NCI-H2227 (cell line): ENCODE measurements around the gene PRKCH.
"Not testable (repeated sequence)": the region's sequence is repeated elsewhere in the genome, so short reads cannot be mapped to it uniquely, and the experiment has no call there.

Source experiments
- DNase-seq: peaks from one replicate; lab custom pipeline; 2025; ENCODE audit not compliant: unreplicated experiment; lab: John Stamatoyannopoulos, UW

Gene PRKCH

DNA sequence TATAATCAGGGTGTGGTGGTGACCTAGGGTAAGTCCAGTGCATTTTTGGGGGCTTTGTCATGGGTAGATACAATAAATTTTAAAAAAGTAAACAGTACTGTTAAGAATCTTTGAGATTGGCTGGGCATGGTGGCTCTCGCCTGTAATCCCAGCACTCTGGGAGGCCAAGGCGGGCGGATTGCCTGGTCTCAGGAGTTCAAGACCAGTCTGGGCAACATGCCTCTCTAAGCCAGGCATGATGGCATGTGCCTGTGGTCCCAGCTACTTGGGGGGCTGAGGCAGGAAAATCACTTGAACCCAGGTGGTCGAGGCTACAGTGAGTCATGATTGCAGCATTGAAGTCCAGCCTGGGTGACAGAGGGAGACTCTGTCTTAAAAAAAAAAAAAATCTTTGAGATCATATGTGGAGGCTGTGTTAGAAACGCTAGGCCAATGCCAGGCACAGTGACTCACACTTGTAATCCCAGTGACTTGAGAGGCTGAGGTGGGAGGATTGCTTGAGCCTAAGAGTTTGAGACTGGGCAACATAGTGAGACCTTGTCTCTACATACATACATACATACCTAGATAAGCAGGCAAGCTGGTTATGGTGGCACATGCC lies 67.7 kb downstream of the PRKCH start:
- no peak for DNase-seq

- no peak for DNase-seq
Observed at GRCh38 chr14:61391119-61391518, 69.7 kb downstream of the PRKCH start.

DNA sequence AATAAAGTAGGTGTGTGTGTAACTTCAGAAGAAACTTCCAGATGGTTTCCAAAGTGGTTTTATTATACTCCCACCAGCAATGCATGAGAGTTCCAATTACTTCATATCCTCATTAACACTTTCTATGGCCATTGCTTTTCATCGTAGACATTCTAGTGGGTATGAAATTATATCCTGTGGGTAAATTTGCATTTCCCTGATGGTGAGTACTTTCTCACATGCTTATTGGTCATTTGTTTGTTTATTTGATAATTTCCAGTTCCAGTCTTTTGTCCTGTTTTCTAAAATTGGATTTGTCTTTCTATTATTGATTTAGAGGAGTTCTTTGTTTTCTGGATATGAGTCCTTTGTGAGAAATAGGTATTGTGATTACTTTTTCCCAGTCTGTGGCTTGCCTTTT lies 70.9 kb downstream of the PRKCH start:
- no peak for DNase-seq

DNA sequence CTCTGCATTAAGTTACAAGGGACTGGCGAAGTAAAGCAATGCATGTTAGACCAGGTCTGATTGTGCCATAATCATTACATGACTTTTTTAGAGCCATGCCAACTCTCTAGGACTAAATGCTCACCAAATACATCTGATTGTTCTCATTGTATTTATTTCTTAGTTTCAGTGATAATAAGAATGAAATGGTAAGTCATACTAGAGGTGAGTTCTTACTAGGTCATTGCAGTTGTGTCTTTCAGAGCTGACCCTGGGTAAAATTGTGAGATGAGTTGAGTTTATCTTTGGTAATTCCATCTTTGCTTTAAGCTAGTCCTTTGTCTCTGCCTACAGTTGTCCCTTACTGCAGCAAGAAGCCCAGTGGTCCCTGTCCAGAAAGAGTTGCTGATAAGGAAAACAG lies 73.2 kb downstream of the PRKCH start:
- DNase-seq, result no peak

- DNase-seq, result no peak
Observed at GRCh38 chr14:61395115-61395725, 73.8 kb downstream of the PRKCH start.

- DNase-seq, result no peak
Observed at GRCh38 chr14:61396279-61396678, 74.9 kb downstream of the PRKCH start.

GRCh38 chr14:61396694-61397093 lies 75.3 kb downstream of the PRKCH start:
- no peak for DNase-seq

- no peak for DNase-seq
Observed at GRCh38 chr14:61397615-61398014, 76.2 kb downstream of the PRKCH start.

DNA sequence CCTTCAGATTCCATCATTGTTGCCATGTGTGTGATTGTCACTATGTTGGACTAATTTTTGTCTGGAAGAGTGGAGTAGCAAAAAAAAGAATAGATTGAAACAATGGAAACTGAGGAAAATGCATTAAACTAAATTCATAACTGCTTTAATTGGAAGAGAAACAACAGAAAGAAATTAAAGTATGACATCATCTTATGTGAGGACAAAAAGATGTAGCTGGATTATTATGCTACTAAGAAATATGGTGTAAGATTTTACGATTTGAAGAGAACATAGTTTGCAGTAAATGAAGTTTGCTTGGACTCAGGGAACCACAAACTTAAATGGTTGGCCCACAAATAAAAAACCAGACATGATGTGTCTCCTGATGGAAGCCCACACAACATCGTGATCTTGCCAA lies 76.8 kb downstream of the PRKCH start:
- DNase-seq, result no peak

GRCh38 chr14:61399365-61399764 lies 78.0 kb downstream of the PRKCH start:
- no peak for DNase-seq

DNA sequence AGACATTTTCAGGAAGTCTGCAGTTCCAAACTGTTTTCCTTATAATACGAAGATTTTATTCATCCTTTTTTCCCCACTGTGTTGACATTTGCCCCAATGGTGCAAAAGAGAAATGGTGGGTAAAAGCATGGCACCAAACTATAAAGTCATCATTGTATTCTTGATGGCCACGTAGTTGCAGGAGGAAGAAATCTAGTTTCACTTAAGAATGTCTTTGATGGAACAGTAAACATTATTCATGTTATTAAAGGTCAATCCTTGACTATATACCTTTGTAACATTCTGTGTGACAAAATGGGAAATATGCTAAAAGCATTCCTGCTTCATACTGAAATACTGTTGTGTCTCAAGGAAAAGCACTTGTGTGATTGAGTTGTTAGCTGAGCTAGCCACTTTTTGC lies 80.1 kb downstream of the PRKCH start:
- no peak for DNase-seq

DNA sequence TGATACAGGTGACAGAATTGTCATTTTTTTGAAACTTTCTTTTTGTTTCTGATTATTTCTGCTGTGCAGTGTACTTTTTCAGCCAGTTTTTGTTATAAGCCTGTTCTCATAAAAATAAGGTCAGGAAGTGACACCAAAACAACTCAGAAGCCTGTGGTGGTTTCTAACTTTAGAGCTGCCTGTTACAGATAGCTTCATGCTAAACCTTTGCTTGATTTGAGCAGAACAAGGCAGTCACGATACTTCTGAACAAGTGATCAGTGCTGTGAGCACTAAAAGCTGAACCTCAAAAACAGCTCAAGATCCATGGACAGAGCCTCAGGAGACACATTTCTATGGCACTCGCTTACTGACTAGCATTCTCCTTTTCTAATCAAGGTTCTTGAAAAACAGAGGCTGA lies 82.0 kb downstream of the PRKCH start:
- no peak for DNase-seq

DNA sequence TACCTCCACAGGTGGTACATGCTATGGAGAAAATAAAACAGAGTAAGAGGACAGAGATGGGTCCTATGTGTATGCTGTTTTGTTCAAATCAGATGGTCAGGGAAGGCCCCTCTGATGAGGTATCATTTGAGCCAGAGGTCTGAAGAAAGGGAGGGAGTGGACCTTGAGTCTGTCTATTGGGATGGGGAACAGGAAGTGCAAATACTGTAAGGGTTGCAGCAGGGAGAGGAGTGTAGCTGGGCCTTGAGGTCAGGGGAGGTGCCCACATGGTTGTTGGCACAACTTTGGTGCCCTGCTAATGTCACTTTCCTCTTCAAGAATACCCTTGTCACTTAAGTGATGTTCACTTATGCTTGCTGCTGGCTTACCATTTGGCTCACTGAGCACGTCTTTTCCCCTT lies 83.3 kb downstream of the PRKCH start:
- DNase-seq, result no peak

- DNase-seq, result no peak
Observed at GRCh38 chr14:61406198-61406597, 84.8 kb downstream of the PRKCH start.

GRCh38 chr14:61406675-61407074 lies 85.3 kb downstream of the PRKCH start:
- DNase-seq, result no peak

GRCh38 chr14:61408498-61408897 lies 87.1 kb downstream of the PRKCH start:
- no peak for DNase-seq

GRCh38 chr14:61409782-61410181 lies 88.4 kb downstream of the PRKCH start:
- DNase-seq, result no peak

DNA sequence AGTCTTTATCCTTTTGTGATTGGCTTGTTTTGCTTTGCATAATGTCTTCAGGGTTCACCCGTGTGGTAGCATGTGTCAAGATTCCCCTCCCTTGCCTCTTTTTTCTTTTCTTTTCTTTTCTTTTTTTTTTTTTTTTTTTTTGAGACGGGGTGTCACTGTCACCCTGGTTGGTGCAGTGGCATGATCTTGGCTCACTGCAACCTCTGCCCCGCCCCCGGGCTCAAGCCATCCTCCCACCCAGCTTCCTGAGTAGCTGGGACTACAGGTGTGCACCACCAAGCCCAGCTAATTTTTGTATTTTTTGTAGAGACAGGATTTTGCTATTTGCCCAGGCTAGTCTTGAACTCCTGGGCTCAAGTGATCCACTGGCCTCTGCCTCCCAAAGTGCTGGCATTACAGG lies 94.6 kb downstream of the PRKCH start:
- DNase-seq, result not testable (repeated sequence)

GRCh38 chr14:61416591-61416990 lies 95.2 kb downstream of the PRKCH start:
- no peak for DNase-seq

DNA sequence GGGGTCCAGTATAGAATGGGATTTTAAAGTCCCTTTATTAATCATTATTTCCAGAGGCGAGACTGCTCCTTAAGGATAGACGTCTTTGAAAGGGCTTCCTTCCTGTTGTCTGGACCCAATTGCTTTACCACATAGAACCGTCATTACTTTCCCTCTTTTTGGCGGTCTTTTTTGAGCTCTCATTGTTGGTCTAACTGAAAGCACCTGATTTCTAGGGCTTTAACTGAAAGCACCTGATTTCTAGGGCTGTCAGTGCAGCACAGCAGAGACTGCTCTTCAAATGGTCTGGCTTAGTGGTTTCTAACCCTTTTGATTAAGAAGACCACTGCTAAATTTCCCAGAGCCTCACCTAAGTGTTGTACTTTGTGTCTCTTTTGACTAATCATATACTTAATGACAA lies 95.8 kb downstream of the PRKCH start:
- no peak for DNase-seq

- DNase-seq, result no peak
Observed at GRCh38 chr14:61417883-61418455, 96.6 kb downstream of the PRKCH start.

- DNase-seq, result no peak
Observed at GRCh38 chr14:61418746-61419145, 97.4 kb downstream of the PRKCH start.

- no peak for DNase-seq
Observed at GRCh38 chr14:61419201-61419600, 97.8 kb downstream of the PRKCH start.
